ENCODE measurements around the gene GFI1. TPM values are rescaled to one million over a fixed set of nuclear protein-coding genes. Genes with fewer than 3 reads are reported as not detected.
"Not testable (repeated sequence)": the region's sequence is repeated elsewhere in the genome, so short reads cannot be mapped to it uniquely, and the experiment has no call there.

GFI1 gene
- total RNA-seq, 4 donors from 2014 or later: not detected

- ATAC-seq (no peak), DNase-seq (no peak)
- H3K27me3 ChIP-seq: no peaks in the 10 kb centered on the region
- no peak for TF ChIP-seq POLR2A (IDR thresholded peaks at IDR 0.05)
- no peak for TF ChIP-seq CTCF (IDR thresholded peaks at IDR 0.05 in 4 of 5, conservative IDR thresholded peaks at IDR 0.05 in 1 of 5)
- no peak overlapping the region for H3K27ac ChIP-seq
- H3K9me3 ChIP-seq: no peaks in the 10 kb centered on the region
- no peaks in the 10 kb centered on the region for H3K4me1 ChIP-seq
- intact Hi-C loops (cut with DNase I; ENCODE audit: low total_unique reads) (no loop called here), in situ Hi-C loops (cut with MboI; ENCODE audit: low sequenced_read_pairs in 4 of 4) (no loop called here)
- no peaks in the 10 kb centered on the region for H3K36me3 ChIP-seq
- no peak overlapping the region for H3K4me3 ChIP-seq
Measured at GRCh38 chr1:92443893-92444292, 42.8 kb downstream of the GFI1 start.

- DNase-seq (no peak), ATAC-seq (no peak)
- intact Hi-C loops (cut with DNase I; ENCODE audit: low total_unique reads) (no loop called here), in situ Hi-C loops (cut with MboI; ENCODE audit: low sequenced_read_pairs in 4 of 4) (no loop called here)
- no peak overlapping the region for H3K27ac ChIP-seq
- TF ChIP-seq CTCF (IDR thresholded peaks at IDR 0.05 in 4 of 5, conservative IDR thresholded peaks at IDR 0.05 in 1 of 5): no peak
- no peak for TF ChIP-seq POLR2A (IDR thresholded peaks at IDR 0.05)
- H3K4me3 ChIP-seq: no peak overlapping the region
- H3K9me3 ChIP-seq: no peaks in the 10 kb centered on the region
- no peaks in the 10 kb centered on the region for H3K36me3 ChIP-seq
- H3K27me3 ChIP-seq: no peaks in the 10 kb centered on the region
- no peaks in the 10 kb centered on the region for H3K4me1 ChIP-seq
Measured at GRCh38 chr1:92442351-92442750, 44.4 kb downstream of the GFI1 start.

DNA sequence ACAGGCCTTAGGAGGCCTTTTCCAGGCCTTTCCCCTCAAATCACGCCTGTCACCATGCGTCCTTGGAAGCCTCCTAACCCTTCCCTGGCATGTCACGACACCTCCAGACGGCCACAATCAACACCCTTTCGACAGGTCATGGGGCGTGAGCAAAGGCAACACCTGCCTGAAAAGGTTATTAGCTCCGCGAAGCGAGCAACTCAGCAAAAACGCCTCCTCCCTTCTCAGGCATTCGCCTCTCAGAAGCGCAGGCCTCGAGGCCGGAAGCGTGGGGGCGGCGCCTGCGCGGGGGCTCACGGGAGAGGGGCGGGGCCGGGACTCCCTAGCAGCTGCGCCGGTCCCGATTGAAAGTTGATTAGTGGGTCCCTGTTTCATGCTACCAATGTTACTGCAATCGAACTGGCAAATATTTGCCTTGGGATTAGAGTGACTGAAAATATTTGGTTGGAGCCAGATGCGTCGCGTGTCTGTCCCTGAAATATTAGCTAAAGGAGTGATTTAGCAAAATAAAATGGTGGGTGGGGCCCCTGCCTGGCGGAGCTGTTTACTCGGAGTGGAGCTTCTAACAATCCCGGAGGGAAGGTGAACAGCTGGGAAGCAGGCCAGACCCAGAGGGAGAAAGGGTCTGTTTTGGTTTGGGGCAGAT lies 44.9 kb downstream of the GFI1 start:
- Histone ChIP-seq H3K4me1 (no peaks in the 10 kb centered on the region), H3K27me3 (no peaks in the 10 kb centered on the region), H3K9me3 (no peaks in the 10 kb centered on the region), H3K4me3 (no peak overlapping the region), H3K36me3 (no peaks in the 10 kb centered on the region), H3K27ac (no peak overlapping the region)
- TF ChIP-seq CTCF (IDR thresholded peaks at IDR 0.05 in 4 of 5, conservative IDR thresholded peaks at IDR 0.05 in 1 of 5) (no peak), POLR2A (IDR thresholded peaks at IDR 0.05) (no peak)
- in situ Hi-C loops (cut with MboI; ENCODE audit: low sequenced_read_pairs in 4 of 4): no loop called here
- no peak for DNase-seq
- intact Hi-C loops (cut with DNase I; ENCODE audit: low total_unique reads): no loop called here
- ATAC-seq: no peak

- Histone ChIP-seq H3K4me1 (no peaks in the 10 kb centered on the region), H3K27ac (no peak overlapping the region), H3K4me3 (no peak overlapping the region), H3K27me3 (no peaks in the 10 kb centered on the region), H3K9me3 (no peaks in the 10 kb centered on the region), H3K36me3 (no peaks in the 10 kb centered on the region)
- ATAC-seq (no peak), DNase-seq (no peak)
- in situ Hi-C loops (cut with MboI; ENCODE audit: low sequenced_read_pairs in 4 of 4) (no loop called here), intact Hi-C loops (cut with DNase I; ENCODE audit: low total_unique reads) (no loop called here)
- TF ChIP-seq CTCF (IDR thresholded peaks at IDR 0.05 in 4 of 5, conservative IDR thresholded peaks at IDR 0.05 in 1 of 5): no peak
- no peak for TF ChIP-seq POLR2A (IDR thresholded peaks at IDR 0.05)
Measured at GRCh38 chr1:92441316-92441696, 45.4 kb downstream of the GFI1 start.

GRCh38 chr1:92439291-92439690 lies 47.4 kb downstream of the GFI1 start:
- Histone ChIP-seq H3K4me1 (no peaks in the 10 kb centered on the region), H3K27ac (no peak overlapping the region), H3K27me3 (no peaks in the 10 kb centered on the region), H3K4me3 (no peak overlapping the region), H3K36me3 (no peaks in the 10 kb centered on the region), H3K9me3 (no peaks in the 10 kb centered on the region)
- TF ChIP-seq CTCF (IDR thresholded peaks at IDR 0.05 in 4 of 5, conservative IDR thresholded peaks at IDR 0.05 in 1 of 5) (no peak), POLR2A (IDR thresholded peaks at IDR 0.05) (no peak)
- ATAC-seq (no peak), DNase-seq (no peak)
- in situ Hi-C loops (cut with MboI; ENCODE audit: low sequenced_read_pairs in 4 of 4): no loop called here
- intact Hi-C loops (cut with DNase I; ENCODE audit: low total_unique reads): no loop called here

DNA sequence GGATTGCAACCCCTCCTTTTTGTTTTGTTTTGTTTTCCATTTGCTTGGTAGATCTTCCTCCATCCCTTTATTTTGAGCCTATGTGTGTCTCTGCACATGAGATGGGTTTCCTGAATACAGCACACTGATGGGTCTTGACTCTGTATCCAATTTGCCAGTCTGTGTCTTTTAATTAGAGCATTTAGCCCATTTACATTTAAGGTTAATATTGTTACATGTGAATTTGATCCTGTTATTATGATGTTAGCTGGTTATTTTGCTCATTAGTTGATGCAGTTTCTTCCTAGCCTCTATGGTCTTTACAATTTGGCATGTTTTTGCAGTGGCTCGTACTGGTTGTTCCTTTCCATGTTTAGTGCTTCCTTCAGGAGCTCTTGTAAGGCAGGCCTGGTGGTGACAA lies 52.2 kb downstream of the GFI1 start:
- intact Hi-C loops (cut with DNase I; ENCODE audit: low total_unique reads); H3K4me1 ChIP-seq; H3K9me3 ChIP-seq; H3K36me3 ChIP-seq; H3K27me3 ChIP-seq; in situ Hi-C loops (cut with MboI; ENCODE audit: low sequenced_read_pairs in 4 of 4); DNase-seq; ATAC-seq; H3K27ac ChIP-seq; H3K4me3 ChIP-seq: not testable (repeated sequence)

Data from gastrocnemius medialis (tissue), 4 donors.